SH-SY5Y (cell line): Measurements from ENCODE around the gene BFAR.

ENCODE experiments used
- GATA2 ChIP-seq: IDR thresholded peaks from 2 replicates; pipeline ENCODE4 v1.6.1; 2011; ENCODE audit warnings: mild to moderate bottlenecking, low read depth, low read length
- GATA3 ChIP-seq: IDR thresholded peaks from 2 replicates; pipeline ENCODE4 v1.6.1; 2011; ENCODE audit warnings: low read depth, mild to moderate bottlenecking, low read length, moderate library complexity

DNA sequence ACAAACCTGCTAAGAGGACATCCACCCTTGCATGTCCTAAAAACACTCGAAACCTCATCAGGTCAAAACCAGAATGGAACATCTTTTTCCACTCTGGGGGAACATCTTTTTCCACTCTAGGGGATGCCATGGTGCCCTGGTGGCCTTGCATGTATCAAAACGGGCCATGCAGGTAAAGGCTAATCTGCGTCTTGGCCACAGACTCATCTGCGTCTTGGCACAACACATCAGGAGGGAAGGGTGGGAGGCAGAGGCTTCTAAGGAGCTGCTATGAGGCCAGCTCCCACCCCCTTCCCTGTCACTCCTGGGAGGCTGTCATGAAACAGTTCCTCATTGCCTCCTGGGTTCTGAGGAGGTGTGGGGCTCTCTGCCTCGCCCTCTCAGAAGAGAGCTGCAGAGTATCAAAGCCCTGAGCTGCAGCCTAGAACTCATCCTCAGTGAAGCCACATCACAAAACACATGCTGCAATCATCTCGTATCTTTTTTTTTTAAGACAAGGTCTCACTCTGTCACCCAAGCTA, 30.2 kb upstream of the BFAR start:
- TF ChIP-seq GATA2: no peak
- no peak for TF ChIP-seq GATA3
